GM21447 (cell line): ENCODE results near the gene HMG20A.

ENCODE experiments used
- ATAC-seq: cut with Tn5 transposase; IDR thresholded peaks from one replicate; pipeline ENCODE4 v1.9.1; 2021; ENCODE audit not compliant: unreplicated experiment

HMG20A gene

GRCh38 chr15:77474310-77474988 is 53.8 kb downstream of the HMG20A start:
- ATAC-seq: no peak

- no peak for ATAC-seq
These were observed 54.3 kb downstream of the HMG20A start for GRCh38 chr15:77475001-77475400.

- ATAC-seq: no peak
These were observed 55.2 kb downstream of the HMG20A start for GRCh38 chr15:77475898-77476297.

- no peak for ATAC-seq
These were observed 56.3 kb downstream of the HMG20A start for GRCh38 chr15:77476995-77477394.

- no peak for ATAC-seq
These were observed 57.4 kb downstream of the HMG20A start for GRCh38 chr15:77478051-77478450.

GRCh38 chr15:77479015-77479414 is 58.3 kb downstream of the HMG20A start:
- ATAC-seq: no peak

- ATAC-seq: no peak
These were observed 60.4 kb downstream of the HMG20A start for GRCh38 chr15:77480859-77481633.

- no peak for ATAC-seq
These were observed 61.0 kb downstream of the HMG20A start for GRCh38 chr15:77481670-77482069.

- ATAC-seq: no peak
These were observed 61.9 kb downstream of the HMG20A start for GRCh38 chr15:77482570-77482969.

- ATAC-seq: no peak
These were observed 62.9 kb downstream of the HMG20A start for GRCh38 chr15:77483425-77484140.

- ATAC-seq: no peak
These were observed 64.3 kb downstream of the HMG20A start for GRCh38 chr15:77484994-77485393.

- no peak for ATAC-seq
These were observed 66.1 kb downstream of the HMG20A start for GRCh38 chr15:77486542-77487468.

- no peak for ATAC-seq
These were observed 66.8 kb downstream of the HMG20A start for GRCh38 chr15:77487469-77487842.

GRCh38 chr15:77487888-77488287 is 67.2 kb downstream of the HMG20A start:
- no peak for ATAC-seq

GRCh38 chr15:77489647-77490046 is 69.0 kb downstream of the HMG20A start:
- ATAC-seq: no peak

- ATAC-seq: peak; percentile 66
These were observed 72.7 kb downstream of the HMG20A start for GRCh38 chr15:77493324-77493907.

- ATAC-seq: no peak
These were observed 73.6 kb downstream of the HMG20A start for GRCh38 chr15:77494073-77494867.

- ATAC-seq: no peak
These were observed 74.3 kb downstream of the HMG20A start for GRCh38 chr15:77494964-77495363.

- ATAC-seq: no peak
These were observed 75.3 kb downstream of the HMG20A start for GRCh38 chr15:77495838-77496596.
